GM19023 (cell line): ENCODE measurements around the gene ANK2.

Experiments
- ATAC-seq: cut with Tn5 transposase; IDR thresholded peaks from one replicate; pipeline ENCODE4 v1.9.1; 2021; ENCODE audit warnings: mild to moderate bottlenecking, moderate library complexity; ENCODE audit not compliant: unreplicated experiment

The ANK2 gene

DNA sequence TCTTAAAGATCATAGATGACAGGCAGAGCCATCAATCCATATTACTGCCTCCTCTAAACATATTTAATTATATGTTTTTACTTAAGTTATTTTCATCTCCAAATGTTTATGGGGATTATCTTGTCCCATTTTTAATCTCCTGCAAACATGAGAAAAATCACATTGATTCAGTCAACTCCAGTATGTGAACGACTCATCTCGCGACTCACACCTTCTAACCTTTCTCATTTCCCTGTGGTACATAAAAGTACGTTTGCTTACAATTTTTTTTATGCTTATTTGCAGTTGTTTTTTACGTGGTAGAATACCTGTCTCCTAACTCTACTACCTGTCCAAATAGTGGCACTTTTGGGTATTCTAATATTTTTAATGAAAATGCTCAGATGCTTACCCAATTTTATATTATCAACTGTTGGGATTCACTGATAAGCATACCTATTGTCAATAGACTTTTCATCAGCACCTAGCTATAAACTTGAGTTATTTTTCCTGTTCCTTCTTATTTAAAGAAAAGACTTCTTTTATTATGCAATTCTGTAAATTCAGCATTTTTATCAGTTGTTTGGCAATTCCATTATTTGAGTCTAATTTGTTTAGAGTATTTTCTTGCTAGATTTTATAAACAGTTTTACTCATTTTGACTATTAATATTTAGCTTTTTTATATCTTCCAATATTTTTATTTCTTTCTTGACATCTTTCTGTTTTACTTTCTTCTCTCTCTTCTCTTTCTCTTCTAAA lies 276.6 kb downstream of the ANK2 start:
- ATAC-seq = no peak

DNA sequence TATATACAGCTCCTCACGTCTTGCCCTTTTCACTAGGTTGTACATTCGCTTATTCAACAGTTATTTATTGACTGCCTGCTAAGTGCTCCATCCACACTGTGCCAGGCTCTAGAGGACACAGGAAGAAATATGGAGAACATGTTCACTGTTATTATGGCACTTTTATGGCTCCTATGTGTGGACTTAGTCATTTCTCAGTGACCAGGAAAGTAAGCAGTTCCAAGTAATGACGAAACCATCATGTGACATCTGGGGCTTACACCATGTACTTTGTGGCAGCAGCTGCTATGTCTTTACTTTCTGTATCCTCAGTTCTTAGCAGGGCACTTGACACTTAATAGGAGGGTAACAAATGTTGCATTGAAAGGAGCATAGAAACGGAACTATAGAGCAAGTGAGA lies 278.0 kb downstream of the ANK2 start:
- ATAC-seq = no peak

DNA sequence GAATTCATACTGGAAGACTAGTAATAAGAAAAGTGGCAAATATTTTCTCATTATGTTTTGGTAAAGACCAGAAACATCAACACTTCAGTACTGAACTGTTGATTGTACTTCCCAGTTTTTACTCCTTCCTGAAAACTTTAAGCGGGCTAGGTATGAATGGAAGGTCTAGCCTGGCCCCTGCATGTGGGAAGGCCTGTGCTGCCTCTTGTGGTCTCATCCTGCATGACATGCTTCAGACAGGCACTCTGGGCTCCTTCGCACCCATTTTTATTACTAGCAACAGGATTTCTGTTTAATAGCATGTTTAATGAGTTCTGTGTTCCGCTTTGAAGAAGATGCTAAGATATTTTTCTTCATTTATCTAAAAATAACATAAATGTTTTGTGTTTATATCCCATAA lies 279.1 kb downstream of the ANK2 start:
- ATAC-seq = no peak

DNA sequence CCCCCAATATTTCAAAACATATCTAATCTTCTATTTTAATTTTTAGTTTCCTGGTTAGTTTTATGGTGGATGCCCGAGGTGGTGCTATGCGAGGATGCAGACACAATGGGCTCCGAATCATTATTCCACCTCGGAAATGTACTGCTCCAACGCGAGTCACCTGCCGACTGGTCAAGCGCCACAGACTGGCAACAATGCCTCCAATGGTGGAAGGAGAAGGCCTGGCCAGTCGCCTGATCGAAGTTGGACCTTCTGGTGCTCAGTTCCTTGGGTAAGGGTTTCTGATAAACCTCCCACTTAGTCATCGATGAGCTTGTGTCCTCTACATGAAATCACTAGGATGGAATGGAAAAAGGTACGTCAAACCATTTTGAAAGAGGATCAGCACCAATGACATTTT lies 280.7 kb downstream of the ANK2 start:
- no peak for ATAC-seq

DNA sequence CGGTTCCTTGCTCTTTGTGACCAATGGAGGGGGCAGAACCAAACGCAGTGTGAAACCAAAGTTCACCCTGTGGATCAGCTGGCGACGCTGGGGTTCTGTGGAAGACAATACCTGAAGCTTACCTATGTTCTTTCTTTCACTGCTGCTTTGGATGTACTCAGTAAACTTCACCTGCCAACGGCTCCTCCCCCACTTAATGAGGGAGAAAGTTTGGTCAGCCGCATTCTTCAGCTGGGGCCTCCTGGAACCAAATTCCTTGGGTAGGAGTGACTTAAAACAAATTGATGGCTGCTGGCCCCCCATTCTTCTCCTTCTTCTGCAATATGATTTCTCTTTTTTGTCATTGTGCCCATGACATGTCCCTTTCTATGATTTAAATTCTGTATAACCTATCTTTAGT lies 282.4 kb downstream of the ANK2 start:
- ATAC-seq = no peak

DNA sequence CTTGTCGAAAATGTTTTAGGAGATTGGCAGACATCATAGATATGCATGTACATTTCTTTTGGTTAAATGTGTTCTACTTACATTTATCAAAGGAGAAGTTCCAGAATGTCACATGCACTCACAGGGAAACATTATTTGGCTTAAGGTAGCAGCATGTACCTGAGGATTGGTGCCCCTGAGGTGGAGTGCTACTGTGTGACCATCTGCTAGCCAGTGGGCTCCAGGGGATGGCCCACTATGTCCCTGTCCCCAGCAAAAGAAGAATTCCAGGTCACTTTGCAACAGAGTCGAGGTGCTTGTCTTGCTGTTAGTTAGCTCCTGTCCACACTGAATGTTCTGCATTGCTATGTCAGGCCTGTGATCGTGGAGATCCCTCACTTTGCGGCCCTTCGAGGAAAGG lies 283.2 kb downstream of the ANK2 start:
- no peak for ATAC-seq

DNA sequence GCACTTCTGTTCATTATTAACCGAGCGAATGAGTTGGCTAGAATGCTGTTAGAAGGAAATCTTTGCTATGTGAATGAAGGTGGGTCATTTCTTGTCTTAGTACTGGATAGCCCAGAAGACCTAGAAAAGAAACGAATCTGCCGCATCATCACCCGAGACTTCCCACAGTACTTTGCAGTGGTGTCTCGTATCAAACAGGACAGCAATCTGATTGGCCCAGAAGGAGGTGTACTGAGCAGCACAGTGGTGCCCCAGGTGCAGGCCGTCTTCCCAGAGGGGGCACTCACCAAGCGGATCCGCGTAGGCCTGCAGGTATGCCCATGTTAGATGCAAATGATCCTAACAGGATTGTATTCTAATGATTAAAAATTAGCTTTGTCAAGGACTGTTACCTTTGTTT lies 286.3 kb downstream of the ANK2 start:
- no peak for ATAC-seq

DNA sequence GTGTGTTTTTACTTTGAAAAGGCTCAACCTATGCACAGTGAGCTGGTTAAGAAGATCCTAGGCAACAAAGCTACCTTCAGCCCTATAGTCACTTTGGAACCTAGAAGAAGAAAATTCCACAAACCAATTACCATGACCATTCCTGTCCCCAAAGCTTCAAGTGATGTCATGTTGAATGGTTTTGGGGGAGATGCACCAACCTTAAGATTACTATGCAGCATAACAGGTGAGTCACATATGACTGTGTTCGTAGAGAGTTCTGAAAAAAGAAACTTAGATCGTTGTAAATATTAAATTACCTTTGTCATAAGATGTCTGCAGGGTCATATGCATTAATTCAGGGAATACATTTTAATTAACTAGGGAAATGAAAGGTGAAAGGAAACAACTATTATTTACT lies 287.1 kb downstream of the ANK2 start:
- no peak for ATAC-seq

DNA sequence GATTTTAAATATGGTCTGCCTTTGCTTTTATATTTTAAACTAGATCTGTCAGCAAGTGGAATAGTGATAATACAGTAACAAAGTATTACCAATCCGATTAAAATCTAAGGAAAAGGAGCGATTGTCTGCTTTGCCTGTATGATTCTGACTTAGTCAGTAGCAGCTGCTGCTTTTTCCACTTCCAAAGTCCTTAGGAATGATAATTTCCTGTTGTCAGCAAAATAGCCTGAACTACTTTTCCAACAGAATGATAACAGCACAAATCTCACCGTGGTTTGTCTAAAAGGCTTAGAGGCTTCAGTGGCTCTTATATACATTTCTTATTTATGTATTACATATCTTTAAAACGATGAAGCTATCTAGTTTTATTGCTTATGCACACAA lies 290.0 kb downstream of the ANK2 start:
- ATAC-seq = no peak

DNA sequence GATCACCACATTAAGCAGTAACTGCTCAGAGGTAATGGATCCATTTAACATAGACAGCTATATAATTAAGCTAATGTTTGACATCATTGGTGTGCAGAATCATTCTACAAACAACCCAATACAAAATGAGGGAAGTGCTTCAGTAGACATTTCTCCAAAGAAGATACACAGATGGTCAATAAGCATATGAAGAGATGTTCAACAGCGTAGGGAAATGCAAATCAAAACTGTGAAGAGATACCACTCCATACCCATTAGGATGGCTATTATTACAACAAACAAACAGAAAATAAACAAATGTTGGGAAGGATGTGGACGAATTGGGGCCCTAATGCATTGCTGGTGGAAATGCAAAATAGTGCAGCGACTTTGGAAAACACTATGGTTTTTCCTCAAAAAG lies 294.6 kb downstream of the ANK2 start:
- ATAC-seq = no peak

DNA sequence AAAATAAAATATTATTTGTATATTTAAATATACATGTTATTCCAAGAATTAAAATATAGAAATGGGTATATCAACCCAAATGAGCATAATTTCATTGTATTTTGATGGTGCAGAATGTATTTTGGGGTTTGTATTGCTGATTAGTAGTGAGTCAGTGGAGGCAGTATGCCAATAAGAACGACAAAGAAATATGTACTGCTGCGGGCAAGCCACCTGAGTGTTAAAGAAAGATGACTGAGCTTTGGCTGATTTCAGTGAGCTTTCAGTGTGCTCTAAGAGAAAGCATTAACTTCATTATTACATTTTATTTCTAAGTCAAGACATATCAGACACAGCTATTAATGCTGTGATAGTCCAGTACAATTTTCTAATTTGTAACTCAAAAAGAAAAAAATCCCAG lies 297.8 kb downstream of the ANK2 start:
- no peak for ATAC-seq

DNA sequence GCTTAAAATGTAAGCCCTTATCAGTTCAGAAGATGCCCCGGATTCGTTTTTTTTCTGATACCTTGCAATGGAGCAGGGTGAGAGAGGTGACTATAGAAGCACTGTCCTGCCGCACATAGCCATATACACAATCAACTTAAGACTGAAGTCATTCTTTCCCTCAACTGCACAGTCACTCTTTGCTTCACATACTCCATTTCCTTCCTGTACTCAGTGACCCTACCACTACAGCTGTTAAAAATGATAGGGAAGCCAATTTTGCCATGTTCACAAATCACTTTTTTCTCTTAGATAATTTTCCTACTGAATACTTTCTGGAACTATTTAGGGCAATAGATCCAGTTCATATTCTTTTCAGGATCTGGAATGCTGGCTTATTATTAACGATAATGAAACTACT lies 300.0 kb downstream of the ANK2 start:
- no peak for ATAC-seq

DNA sequence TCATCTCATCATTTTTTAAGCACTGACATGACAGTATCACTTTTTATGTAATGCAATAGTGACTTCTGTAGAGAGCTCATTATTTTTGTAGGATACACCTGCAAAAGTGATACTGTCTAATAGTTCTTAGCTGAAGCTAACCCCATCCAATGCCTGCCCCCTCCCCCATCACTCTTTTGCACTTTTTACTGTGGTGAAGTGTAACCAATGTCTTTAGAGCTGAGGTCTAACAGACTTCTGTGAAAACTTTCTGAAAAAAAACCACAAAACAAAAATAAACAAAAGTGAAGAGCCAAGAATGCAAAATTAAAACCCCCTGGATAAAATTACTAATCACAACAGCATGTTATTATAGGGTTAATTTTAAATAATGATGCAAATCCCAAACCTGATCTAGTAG lies 301.1 kb downstream of the ANK2 start:
- ATAC-seq = no peak

DNA sequence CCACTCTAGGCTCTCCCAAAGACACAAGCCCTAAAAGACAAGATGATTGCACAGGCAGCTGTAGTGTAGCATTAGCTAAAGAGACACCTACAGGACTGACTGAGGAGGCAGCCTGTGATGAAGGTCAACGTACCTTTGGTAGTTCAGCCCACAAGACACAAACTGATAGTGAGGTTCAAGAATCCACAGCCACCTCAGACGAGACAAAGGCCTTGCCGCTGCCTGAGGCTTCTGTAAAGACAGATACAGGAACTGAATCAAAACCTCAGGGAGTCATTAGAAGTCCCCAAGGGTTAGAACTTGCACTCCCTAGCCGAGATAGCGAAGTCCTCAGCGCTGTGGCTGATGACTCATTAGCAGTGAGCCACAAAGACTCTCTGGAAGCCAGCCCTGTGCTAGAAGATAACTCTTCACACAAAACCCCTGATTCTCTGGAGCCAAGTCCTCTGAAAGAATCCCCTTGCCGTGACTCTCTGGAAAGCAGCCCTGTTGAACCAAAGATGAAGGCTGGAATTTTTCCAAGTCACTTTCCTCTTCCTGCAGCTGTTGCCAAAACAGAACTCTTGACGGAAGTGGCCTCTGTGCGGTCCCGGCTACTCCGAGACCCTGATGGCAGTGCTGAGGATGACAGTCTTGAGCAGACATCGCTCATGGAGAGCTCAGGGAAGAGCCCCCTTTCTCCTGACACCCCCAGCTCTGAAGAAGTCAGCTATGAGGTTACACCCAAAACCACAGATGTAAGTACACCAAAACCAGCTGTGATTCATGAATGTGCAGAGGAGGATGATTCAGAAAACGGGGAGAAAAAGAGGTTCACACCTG lies 306.3 kb downstream of the ANK2 start:
- ATAC-seq = peak; percentile 98

DNA sequence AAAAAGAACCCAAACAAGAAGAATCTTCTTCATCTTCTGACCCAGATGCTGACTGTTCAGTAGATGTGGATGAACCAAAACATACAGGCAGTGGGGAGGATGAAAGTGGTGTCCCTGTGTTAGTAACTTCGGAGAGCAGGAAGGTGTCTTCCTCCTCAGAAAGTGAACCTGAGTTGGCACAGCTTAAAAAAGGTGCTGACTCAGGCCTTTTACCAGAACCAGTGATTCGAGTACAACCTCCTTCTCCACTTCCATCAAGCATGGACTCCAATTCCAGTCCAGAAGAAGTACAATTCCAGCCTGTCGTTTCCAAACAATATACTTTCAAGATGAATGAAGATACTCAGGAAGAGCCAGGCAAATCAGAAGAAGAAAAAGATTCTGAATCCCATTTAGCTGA lies 307.0 kb downstream of the ANK2 start:
- ATAC-seq = no peak

DNA sequence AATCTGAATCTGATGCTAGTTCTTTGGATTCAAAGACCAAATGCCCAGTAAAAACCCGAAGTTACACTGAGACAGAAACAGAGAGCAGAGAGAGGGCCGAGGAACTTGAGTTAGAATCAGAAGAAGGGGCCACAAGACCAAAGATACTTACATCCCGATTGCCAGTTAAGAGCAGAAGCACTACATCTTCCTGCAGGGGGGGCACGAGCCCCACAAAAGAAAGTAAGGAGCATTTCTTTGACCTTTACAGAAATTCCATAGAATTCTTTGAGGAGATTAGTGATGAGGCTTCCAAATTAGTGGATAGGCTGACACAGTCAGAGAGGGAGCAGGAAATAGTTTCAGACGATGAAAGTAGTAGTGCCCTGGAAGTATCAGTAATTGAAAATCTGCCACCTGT lies 309.3 kb downstream of the ANK2 start:
- ATAC-seq = no peak

DNA sequence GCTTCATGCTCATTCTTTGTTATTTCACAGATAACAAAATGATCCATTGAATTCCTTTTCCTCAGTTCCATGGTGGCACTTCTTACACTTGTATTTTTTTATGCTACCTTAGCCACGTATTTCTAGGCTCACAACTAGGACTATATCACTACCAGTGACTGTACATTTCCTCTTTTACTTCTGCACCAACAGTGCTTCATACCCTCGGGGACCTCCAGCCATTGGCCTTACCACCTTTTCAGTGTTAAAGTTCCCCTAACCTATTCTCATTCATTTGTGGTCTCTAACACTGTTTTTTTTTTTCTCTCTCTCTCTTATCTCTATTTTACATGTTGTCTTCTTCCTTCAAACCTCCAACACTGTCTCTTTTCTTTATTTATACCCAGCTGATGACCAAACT lies 315.9 kb downstream of the ANK2 start:
- no peak for ATAC-seq

DNA sequence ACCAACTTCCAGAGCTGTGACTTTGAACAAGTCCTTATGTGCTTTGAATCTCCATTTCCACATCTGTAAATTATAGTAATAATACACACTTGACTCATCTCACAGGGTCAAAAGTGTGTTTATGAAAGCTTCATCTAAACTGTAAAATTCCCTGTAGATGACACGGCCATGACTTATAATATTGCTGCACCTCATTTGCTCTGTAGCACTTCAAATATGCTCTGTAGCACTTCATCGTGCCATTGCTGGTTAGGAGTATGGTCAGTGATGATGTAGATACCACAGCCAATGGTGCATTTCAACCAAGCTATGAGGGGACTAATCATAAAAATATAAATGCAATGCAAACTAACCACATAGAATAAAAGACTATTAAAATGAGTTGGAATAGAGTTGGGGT lies 318.6 kb downstream of the ANK2 start:
- ATAC-seq = no peak

DNA sequence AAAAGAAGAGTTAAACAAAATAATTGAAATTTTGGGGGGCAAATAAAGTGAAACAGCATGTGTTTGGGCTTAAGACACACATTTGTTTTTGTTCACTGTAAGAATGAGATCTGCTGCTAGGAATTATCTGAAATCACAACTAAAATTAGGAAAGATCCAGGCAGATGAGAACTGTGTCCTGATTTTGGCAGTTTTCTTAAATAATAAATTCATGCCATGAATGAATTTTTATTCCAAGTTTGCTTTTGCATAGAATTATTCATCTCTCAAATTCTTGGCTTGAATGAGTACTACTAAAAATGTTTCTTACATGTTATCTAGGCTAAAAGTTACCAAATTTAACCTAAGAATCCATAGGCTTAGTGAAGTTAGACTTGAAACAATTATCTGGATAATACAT lies 321.7 kb downstream of the ANK2 start:
- no peak for ATAC-seq

DNA sequence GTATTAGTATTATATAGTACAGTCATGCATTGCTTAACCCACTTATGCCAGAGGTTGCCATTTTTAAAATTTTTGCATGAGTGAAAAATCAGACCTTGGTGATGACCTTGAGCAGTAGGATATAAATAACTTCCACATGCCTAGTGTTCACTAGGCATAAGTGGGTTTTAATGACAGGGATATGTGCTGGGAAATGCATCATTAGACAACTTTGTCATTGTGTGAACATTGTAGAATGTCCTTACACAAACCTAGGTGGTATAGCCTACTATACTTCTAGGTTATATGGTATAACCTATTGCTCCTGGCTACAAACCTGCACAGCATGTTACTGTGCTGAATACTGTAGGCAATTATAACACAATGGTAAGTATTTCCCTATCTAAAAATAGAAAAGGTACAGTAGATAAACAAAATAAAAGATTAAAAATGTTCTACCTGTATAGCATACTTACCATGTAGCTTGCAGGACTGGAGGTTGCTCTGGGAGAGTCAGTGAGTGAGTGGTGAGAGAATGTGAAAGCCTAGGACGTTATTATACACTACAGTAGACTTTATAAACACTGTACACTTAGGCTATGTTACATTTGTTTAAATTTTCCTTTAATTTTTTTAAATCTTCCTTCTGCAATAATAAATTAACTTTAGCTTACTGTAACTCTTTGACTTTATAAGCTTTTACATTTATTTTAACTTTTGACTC lies 326.7 kb downstream of the ANK2 start:
- ATAC-seq = no peak

DNA sequence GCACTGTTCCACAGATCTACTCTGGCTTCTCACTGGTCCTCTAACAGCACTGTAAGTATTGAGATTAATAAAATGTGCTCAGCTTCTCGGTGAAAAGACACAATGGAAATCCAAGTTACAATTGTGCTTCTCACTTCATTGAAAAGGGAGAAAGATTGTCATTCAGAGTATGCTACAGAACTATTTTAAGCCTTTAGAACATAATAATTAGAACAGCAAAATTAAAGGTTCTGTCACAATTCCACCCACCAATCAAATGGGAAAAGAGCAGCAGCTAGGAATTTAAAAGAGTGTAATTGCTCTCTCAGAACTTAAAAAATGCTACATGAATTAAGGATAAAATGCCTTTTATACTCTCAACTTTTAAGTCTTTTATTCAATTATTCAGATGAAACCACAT lies 329.4 kb downstream of the ANK2 start:
- ATAC-seq = no peak

DNA sequence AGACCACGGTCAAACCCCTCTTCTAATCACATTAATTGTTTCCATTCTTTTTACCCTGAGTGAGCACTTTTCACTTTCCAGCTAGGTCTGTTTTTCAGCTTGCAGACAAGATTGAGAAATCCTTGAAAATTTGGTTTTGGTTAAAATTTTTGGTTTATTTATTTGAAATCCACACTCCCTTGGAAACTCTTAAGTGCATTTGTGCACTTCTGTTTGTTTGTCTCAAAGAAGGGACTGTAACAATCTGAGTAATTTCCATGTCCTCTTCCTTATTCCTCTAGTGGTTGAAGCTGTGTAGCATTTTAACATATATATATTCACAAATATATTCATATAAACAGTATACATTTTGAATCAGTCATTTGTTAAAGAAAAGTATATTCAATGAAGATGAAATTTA lies 333.3 kb downstream of the ANK2 start:
- ATAC-seq = no peak
